Measurements from ENCODE around the gene KIAA0319L. TPM values are rescaled to one million over a fixed set of nuclear protein-coding genes. Genes with fewer than 3 reads are reported as not detected.

The KIAA0319L gene
- total and polyA plus RNA-seq, 5 donors = 31.8 to 67.0 (median 58.5) TPM

DNA sequence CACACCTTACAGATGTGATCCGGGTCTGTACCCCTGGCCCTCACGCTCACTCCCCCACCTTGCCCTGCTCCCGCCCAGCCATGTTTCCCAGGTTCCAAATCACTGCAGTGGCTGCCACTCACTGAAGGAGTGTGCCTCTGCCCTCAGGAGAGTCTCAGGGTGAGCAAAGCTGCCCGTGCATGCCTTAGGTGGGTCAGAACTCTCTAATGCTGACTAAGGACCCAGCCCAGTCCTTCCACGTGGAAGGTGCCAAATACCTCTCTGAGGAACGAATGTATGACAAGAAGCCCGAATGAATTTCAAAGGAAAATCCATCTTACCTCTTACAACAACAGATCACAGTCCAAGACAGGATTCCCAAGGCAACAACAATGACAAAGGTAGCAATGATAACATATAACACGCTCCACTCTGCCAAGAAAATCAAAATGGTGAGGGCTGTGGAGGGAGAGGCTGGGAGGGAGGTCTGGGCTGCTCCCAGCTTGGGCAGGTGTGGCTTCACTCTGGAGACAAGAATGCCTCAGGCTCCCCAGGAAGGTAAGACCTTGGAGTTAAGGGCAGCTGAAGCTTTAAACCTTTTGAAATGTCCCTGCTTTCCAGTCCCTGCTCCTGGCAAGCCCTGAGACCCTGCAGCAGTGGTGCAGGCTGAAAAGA lies 115.2 kb downstream of the KIAA0319L start:
- H3K4me3 ChIP-seq (ENCODE audit: low read length) = no peak overlapping the region
- no peaks in the 10 kb centered on the region for H3K9me3 ChIP-seq (ENCODE audit: control insufficient read depth, low read length)
- intact Hi-C loops (cut with DNase I) = no loop called here
- H3K27ac ChIP-seq (ENCODE audit: low read length) = no peak overlapping the region
- WGBS = 90% methylated on average over 8 of the region's 8 CpGs
- ATAC-seq = no peak
- H3K4me1 ChIP-seq (ENCODE audit: control insufficient read depth, insufficient read depth, low read length) = no peaks in the 10 kb centered on the region
- DNase-seq = no peak
- no peaks in the 10 kb centered on the region for H3K27me3 ChIP-seq (ENCODE audit: control insufficient read depth, insufficient read depth)

DNA sequence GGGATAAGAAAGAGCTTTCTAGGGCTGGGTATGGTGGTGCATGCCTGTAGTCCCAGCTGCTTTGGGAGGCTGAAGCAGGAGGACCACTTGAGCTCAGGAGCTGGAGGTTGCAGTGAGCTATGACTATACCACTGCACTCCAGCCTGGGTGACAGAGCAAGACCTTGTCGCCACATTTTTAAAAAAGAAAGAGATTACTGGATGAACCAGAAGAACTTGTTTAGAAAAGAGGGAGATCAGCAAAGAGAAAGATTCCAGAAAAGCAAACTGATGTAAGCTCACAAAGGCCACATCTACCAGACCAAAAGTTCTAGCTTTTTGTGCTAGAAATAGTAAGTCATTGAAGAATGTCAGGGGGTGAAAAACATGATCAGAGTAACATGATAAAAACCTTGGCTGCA lies 117.6 kb downstream of the KIAA0319L start:
- no peak overlapping the region for H3K27ac ChIP-seq (ENCODE audit: low read length)
- DNase-seq (no peak), ATAC-seq (no peak)
- H3K4me1 ChIP-seq (ENCODE audit: control insufficient read depth, insufficient read depth, low read length) = no peaks in the 10 kb centered on the region
- H3K4me3 ChIP-seq (ENCODE audit: low read length) = no peak overlapping the region
- 98% methylated on average over 1 of the region's 1 CpG for WGBS
- no peaks in the 10 kb centered on the region for H3K27me3 ChIP-seq (ENCODE audit: control insufficient read depth, insufficient read depth)
- no peaks in the 10 kb centered on the region for H3K9me3 ChIP-seq (ENCODE audit: control insufficient read depth, low read length)
- intact Hi-C loops (cut with DNase I) = no loop called here

DNA sequence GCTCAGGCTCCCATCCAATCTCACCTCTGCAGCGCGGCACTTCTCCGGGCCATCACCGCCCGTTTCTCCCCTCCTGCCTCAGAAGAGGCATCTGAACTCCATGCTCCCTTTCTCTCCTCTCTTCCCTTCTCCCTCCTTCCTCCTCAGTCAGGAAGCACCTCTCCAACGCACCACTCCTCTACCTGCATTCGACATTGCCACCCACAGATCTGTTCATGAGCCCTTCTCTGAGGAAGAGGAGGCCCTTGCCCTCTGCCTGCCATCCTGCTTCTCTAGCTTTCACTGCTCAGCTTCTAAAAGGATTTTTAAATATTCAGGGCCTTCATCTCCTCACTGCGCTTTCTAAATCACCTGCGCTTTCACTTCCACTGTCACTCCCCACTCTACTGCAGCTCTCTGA lies 120.0 kb downstream of the KIAA0319L start:
- Histone ChIP-seq H3K27ac (ENCODE audit: low read length) (no peak overlapping the region), H3K9me3 (ENCODE audit: control insufficient read depth, low read length) (no peaks in the 10 kb centered on the region), H3K4me3 (ENCODE audit: low read length) (no peak overlapping the region), H3K4me1 (ENCODE audit: control insufficient read depth, insufficient read depth, low read length) (no peaks in the 10 kb centered on the region), H3K27me3 (ENCODE audit: control insufficient read depth, insufficient read depth) (no peaks in the 10 kb centered on the region)
- DNase-seq = no peak
- WGBS = 96% methylated on average over 9 of the region's 9 CpGs
- intact Hi-C loops (cut with DNase I) = no loop called here
- no peak for ATAC-seq

DNA sequence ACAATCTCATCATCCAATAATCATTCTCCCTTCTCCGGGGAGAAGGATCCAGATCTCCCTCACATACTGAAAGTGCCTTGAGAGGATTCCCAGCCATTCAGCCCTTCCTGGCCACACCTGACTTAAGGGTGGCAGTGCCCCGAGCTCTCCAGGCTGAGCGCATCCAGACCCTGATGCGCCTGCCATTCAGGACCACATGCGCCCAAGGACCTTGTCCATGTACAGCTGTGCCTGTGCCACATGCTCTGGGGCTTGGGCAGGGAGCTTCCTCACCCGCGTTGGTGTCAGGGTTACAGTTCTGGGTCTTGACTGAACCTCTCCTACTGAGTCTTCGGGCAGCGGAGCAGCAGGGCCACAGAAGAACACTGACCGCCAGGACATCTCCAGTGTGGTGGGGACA lies 121.1 kb downstream of the KIAA0319L start:
- WGBS = 93% methylated on average over 10 of the region's 10 CpGs
- Histone ChIP-seq H3K4me3 (ENCODE audit: low read length) (no peak overlapping the region), H3K27me3 (ENCODE audit: control insufficient read depth, insufficient read depth) (no peaks in the 10 kb centered on the region), H3K9me3 (ENCODE audit: control insufficient read depth, low read length) (no peaks in the 10 kb centered on the region), H3K4me1 (ENCODE audit: control insufficient read depth, insufficient read depth, low read length) (no peaks in the 10 kb centered on the region), H3K27ac (ENCODE audit: low read length) (no peak overlapping the region)
- ATAC-seq (no peak), DNase-seq (no peak)
- intact Hi-C loops (cut with DNase I) = no loop called here

DNA sequence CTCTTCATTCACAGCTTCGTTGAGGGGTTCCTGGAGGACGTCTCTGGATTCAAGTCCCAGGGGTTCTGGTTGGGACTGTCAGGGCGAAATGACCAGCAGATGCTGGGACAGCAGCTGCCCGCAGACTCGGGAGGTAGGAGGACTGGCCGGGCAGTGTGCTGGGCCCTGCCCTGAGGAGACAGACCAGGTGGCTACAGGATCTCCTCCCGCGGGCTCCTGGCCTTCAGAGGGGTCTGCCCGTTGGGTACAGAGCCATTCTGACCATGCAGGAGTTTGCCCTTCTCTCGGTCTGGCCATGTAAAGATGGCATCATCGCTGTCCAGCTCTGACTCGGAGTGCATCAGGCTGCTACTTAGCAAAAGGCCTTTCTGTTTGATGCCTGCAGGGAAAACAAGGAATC lies 122.5 kb downstream of the KIAA0319L start:
- 88% methylated on average over 12 of the region's 12 CpGs for WGBS

DNA sequence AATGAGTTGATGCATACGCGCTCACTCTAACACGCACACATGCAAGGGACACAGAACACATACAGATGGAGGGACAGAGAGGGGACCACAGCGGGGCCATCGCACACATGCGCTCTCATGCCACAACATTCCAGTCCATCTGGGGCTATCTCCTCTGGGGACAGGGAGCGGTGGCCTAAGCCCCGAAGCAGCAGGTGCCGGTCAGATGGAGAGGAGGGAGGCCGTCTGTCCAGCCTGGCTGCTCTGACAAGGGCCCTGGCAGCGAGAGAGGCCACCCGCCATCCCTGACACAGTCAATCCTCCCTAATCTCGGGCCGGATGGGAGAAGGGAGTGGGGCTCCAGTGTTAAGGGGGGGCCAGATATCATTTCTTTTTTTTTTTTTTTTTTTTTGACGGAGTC lies 123.5 kb downstream of the KIAA0319L start:
- Histone ChIP-seq H3K4me3 (ENCODE audit: low read length) (no peak overlapping the region), H3K4me1 (ENCODE audit: control insufficient read depth, insufficient read depth, low read length) (no peaks in the 10 kb centered on the region), H3K27ac (ENCODE audit: low read length) (no peak overlapping the region), H3K9me3 (ENCODE audit: control insufficient read depth, low read length) (no peaks in the 10 kb centered on the region), H3K27me3 (ENCODE audit: control insufficient read depth, insufficient read depth) (no peaks in the 10 kb centered on the region)
- peak in 1 of 2 donors; percentile 11 for ATAC-seq
- DNase-seq = peak in 1 of 3 donors; percentile 59
- intact Hi-C loops (cut with DNase I) = no loop called here
- WGBS = 75% methylated on average over 14 of the region's 15 CpGs

More for the DNA sequence above, 122.5 kb downstream of the KIAA0319L start:
- ATAC-seq (peak in 1 of 2 donors; percentile 18), DNase-seq (no peak)
- Histone ChIP-seq H3K4me1 (ENCODE audit: control insufficient read depth, insufficient read depth, low read length) (no peaks in the 10 kb centered on the region), H3K9me3 (ENCODE audit: control insufficient read depth, low read length) (no peaks in the 10 kb centered on the region), H3K27ac (ENCODE audit: low read length) (no peak overlapping the region), H3K27me3 (ENCODE audit: control insufficient read depth, insufficient read depth) (no peaks in the 10 kb centered on the region), H3K4me3 (ENCODE audit: low read length) (no peak overlapping the region)
- intact Hi-C loops (cut with DNase I) = no loop called here

DNA sequence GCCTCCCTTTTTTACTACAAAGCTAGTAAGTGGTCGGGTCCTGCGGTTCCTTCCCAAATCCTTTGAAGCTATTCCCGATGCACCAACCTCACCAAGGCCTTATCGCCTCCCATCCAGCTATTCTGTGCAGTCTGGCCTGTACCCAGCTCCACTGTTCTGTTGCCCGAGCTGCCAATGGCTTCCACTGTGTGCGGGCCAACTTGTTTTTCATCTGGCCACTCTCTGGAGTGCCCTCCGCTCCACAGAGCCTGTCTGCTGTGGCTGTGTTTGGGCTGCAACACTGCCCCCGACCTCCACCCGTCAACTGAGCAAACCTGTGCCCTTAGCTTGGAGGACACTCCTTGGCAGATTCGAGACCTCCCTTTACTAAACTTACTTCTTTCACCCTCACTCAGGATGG lies 125.0 kb downstream of the KIAA0319L start:
- Histone ChIP-seq H3K9me3 (ENCODE audit: control insufficient read depth, low read length) (no peaks in the 10 kb centered on the region), H3K27me3 (ENCODE audit: control insufficient read depth, insufficient read depth) (no peaks in the 10 kb centered on the region), H3K27ac (ENCODE audit: low read length) (no peak overlapping the region), H3K4me3 (ENCODE audit: low read length) (no peak overlapping the region), H3K4me1 (ENCODE audit: control insufficient read depth, insufficient read depth, low read length) (no peaks in the 10 kb centered on the region)
- DNase-seq (no peak), ATAC-seq (no peak)
- WGBS = 95% methylated on average over 10 of the region's 10 CpGs
- intact Hi-C loops (cut with DNase I) = no loop called here

DNA sequence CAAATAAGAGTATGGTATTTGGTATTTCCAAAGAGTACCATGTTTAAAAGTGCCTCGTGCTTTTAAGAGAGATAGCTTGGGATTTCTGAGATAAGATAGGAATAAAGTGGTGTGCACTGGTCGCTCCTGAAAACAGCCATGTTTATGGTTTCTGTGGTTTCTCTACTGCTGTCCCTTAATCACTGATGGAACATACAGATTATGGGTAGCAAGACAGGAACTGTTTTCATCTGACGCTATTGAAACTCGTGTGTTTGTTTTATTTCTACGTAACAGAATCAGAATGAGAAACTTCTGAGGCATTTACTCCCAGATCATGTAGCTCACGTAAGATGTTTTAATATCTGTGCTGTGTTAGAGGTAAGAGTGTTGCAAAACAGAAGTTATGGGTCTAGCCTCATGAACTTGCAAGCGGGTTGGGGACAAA lies 126.0 kb downstream of the KIAA0319L start:
- no peak for ATAC-seq
- intact Hi-C loops (cut with DNase I) = no loop called here
- no peak overlapping the region for H3K4me3 ChIP-seq (ENCODE audit: low read length)
- DNase-seq = no peak
- H3K27ac ChIP-seq (ENCODE audit: low read length) = no peak overlapping the region
- no peaks in the 10 kb centered on the region for H3K27me3 ChIP-seq (ENCODE audit: control insufficient read depth, insufficient read depth)
- no peaks in the 10 kb centered on the region for H3K9me3 ChIP-seq (ENCODE audit: control insufficient read depth, low read length)
- 72% methylated on average over 7 of the region's 7 CpGs for WGBS
- H3K4me1 ChIP-seq (ENCODE audit: control insufficient read depth, insufficient read depth, low read length) = no peaks in the 10 kb centered on the region

DNA sequence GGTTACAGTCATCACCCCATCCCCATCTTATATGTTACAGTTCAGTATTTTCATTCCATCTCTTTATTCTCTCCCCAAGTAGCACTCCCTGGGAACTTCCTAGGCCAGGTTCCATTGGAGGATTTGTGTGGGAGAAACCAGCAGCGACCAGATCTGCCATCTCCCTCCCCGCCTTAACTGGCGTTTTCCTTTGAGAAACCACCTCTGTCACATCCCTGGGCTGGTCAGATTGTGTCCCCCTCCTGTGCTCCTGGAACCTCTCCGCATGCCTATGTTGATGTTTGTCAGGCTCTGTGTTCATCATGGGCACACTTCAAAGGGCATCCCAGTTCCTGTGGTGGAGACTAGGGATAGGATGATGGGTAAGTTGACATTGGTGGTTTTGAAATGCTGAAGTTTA lies 126.4 kb downstream of the KIAA0319L start:
- Histone ChIP-seq H3K4me3 (ENCODE audit: low read length) (no peak overlapping the region), H3K9me3 (ENCODE audit: control insufficient read depth, low read length) (no peaks in the 10 kb centered on the region), H3K27ac (ENCODE audit: low read length) (no peak overlapping the region), H3K27me3 (ENCODE audit: control insufficient read depth, insufficient read depth) (no peaks in the 10 kb centered on the region), H3K4me1 (ENCODE audit: control insufficient read depth, insufficient read depth, low read length) (no peaks in the 10 kb centered on the region)
- 95% methylated on average over 4 of the region's 4 CpGs for WGBS
- ATAC-seq (no peak), DNase-seq (no peak)
- intact Hi-C loops (cut with DNase I) = no loop called here

DNA sequence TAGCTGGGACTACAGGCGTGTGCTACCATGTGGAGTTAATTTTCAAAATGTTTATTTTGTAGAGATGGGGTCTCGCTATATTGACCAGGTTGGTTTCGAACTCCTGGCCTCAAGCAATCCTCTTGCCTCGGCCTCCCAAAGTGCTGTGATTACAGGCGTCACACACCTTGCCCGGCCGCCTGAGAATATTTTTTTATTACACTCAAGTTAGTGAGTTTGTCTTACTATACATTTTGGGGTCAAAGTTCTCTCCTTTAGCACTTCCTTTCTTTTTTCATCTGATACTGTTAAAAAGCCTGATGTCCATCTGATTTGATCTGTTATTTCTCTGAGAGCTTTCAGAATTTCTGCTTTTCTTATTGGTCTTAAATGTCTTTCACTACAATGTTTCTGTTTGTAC lies 128.8 kb downstream of the KIAA0319L start:
- no peaks in the 10 kb centered on the region for H3K27me3 ChIP-seq (ENCODE audit: control insufficient read depth, insufficient read depth)
- no peak overlapping the region for H3K4me3 ChIP-seq (ENCODE audit: low read length)
- no peak overlapping the region for H3K27ac ChIP-seq (ENCODE audit: low read length)
- no peaks in the 10 kb centered on the region for H3K9me3 ChIP-seq (ENCODE audit: control insufficient read depth, low read length)
- ATAC-seq (no peak), DNase-seq (no peak)
- intact Hi-C loops (cut with DNase I) = no loop called here
- WGBS = 96% methylated on average over 7 of the region's 7 CpGs
- H3K4me1 ChIP-seq (ENCODE audit: control insufficient read depth, insufficient read depth, low read length) = no peaks in the 10 kb centered on the region

DNA sequence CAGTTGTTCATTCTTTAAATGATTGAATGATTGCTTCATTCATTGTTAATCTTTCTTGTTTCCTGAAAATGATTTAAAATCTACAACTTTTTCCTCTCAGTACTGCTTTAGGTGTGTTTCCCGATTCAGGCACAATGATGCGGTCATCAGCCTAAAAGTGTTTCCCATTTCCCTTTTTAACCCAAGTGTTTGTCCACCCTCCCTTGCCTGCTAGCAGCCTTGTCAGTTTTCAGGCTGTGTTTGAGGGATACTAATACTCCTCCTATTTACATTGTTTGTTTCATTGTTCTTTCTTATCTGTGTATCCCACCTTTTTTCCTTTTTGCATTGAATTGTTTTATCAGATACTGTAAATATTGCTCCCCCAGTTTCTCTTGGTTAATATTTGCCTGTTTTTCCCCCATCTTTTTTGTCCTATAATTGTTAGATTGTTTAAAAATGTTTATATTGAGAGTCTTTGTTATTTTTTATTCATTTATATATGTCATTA lies 131.1 kb downstream of the KIAA0319L start:
- ATAC-seq = no peak

DNA sequence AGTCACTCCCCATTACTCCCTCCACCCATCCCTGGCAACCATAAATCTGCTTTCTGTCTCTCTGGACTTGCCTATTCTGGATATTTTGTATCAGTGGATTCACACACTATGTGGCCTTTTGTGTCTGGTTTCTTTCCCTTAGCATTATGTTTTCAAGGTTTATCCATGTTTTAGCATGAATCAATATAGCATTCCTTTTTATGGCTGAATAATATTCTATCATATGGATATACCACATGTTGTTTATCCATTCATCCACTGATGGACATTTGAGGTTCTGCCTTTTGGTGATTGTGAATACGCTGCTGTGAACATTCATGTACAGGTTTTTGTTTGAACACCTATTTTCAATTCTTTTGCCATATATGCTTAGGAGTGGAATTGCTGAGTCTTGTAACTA lies 148.3 kb downstream of the KIAA0319L start:
- H3K27me3 ChIP-seq (ENCODE audit: control insufficient read depth, insufficient read depth) = no peaks in the 10 kb centered on the region
- H3K27ac ChIP-seq (ENCODE audit: low read length) = no peak overlapping the region
- no peak for DNase-seq
- intact Hi-C loops (cut with DNase I) = no loop called here
- no peak overlapping the region for H3K4me3 ChIP-seq (ENCODE audit: low read length)
- H3K4me1 ChIP-seq (ENCODE audit: control insufficient read depth, insufficient read depth, low read length) = no peaks in the 10 kb centered on the region
- no peak for ATAC-seq
- 100% methylated on average over 1 of the region's 1 CpG for WGBS
- no peaks in the 10 kb centered on the region for H3K9me3 ChIP-seq (ENCODE audit: control insufficient read depth, low read length)

More for the DNA sequence above, 131.1 kb downstream of the KIAA0319L start:
- Histone ChIP-seq H3K4me1 (ENCODE audit: control insufficient read depth, insufficient read depth, low read length) (no peaks in the 10 kb centered on the region), H3K4me3 (ENCODE audit: low read length) (no peak overlapping the region), H3K27ac (ENCODE audit: low read length) (no peak overlapping the region), H3K27me3 (ENCODE audit: control insufficient read depth, insufficient read depth) (no peaks in the 10 kb centered on the region), H3K9me3 (ENCODE audit: control insufficient read depth, low read length) (no peaks in the 10 kb centered on the region)
- intact Hi-C loops (cut with DNase I) = no loop called here
- no peak for DNase-seq
- 62% methylated on average over 2 of the region's 2 CpGs for WGBS
